Sigmoid colon (tissue), 7 donors: ENCODE measurements around the gene GJC1. TPM values are rescaled to one million over a fixed set of nuclear protein-coding genes. Genes with fewer than 3 reads are reported as not detected.

Experiments
- DNase-seq: peaks from one replicate; pipeline ENCODE4 v3.0.0-alpha.2; 2019
- H3K27ac ChIP-seq, 4 donors: fragments of 200-600 bp; sonication (generic); one replicate each; pipeline ENCODE4 v1.5.1; 2016 to 2019; ENCODE audit warnings: mild to moderate bottlenecking in 1 of 4
- H3K27me3 ChIP-seq, 3 donors: fragments of 200-600 bp; sonication (generic); one replicate each; pipeline ENCODE4 v1.5.1; 2019; ENCODE audit warnings: mild to moderate bottlenecking in 1 of 3
- H3K36me3 ChIP-seq, 4 donors: fragments of 200-600 bp; sonication (generic); one replicate each; pipeline ENCODE4 v1.5.1; 2016 to 2019
- H3K4me1 ChIP-seq, 4 donors: fragments of 200-600 bp; sonication (generic); one replicate each; pipeline ENCODE4 v1.5.1; 2017 to 2019
- H3K4me3 ChIP-seq, 4 donors: fragments of 200-600 bp; sonication (generic); one replicate each; pipeline ENCODE4 v1.5.1; 2017 to 2019; ENCODE audit warnings: mild to moderate bottlenecking in 2 of 4, moderate library complexity in 1 of 4
- H3K9me3 ChIP-seq, 4 donors: fragments of 200-600 bp in 3 of 4; sonication (generic) in 3 of 4; one replicate each; pipeline versions ENCODE4 v1.5.1 to v1.6.1; 2013 to 2019
- CTCF ChIP-seq, 4 experiments: fragments of 450-650 bp in 3 of 4; fragments of 200-600 bp in 1 of 4; IDR thresholded peaks; one replicate each; pipeline ENCODE4 v1.5.1; 2016 to 2019; ENCODE audit warnings: antibody characterized with exemption in 4 of 4, mild to moderate bottlenecking in 3 of 4, moderate library complexity in 2 of 4
- EP300 ChIP-seq, 4 donors: sonication (generic); formaldehyde crosslinking; IDR thresholded peaks; one replicate each; pipeline ENCODE4 v1.6.1; 2017; ENCODE audit warnings: antibody characterized with exemption in 4 of 4
- POLR2A ChIP-seq, 2 donors: fragments of 450-650 bp; IDR thresholded peaks; one replicate each; pipeline ENCODE4 v1.6.1; 2016; ENCODE audit warnings: antibody characterized with exemption in 2 of 2, mild to moderate bottlenecking in 2 of 2, moderate library complexity in 2 of 2
- POLR2AphosphoS5 ChIP-seq, 4 donors: sonication (generic); formaldehyde crosslinking; IDR thresholded peaks; one replicate each; pipeline ENCODE4 v1.6.1; 2017; ENCODE audit warnings: antibody characterized with exemption in 4 of 4
- WGBS, 2 donors: extraction: QIAGEN DNeasy Blood & Tissue Kit; methylation state at CpG; one replicate each; pipeline ENCODE4 v1.1.7; 2013; 5-methylcytosine and 5-hydroxymethylcytosine counted together
- intact Hi-C: fragments of 100-400 bp; cut with DNase I; formaldehyde crosslinking; loops from one replicate; pipeline ENCODE4 v1.15.1; 2023
- polyA plus RNA-seq, 3 donors: library from polyadenylated mRNA; stranded (reverse); fragments of 200-250 nt; gene quantifications; one replicate each; pipeline ENCODE4 v1.2.3, GENCODE V29; 2013
- total RNA-seq, 4 donors: library from RNA; depleted of rRNA; stranded (reverse); fragments of >200 nt; gene quantifications; one replicate each; pipeline ENCODE4 v1.1.0, GENCODE V29; 2016
- donor health status: healthy with polysubstance abuse.
- donor health status: Bipolar disorder and iron deficiency.
- donor health status: healthy.

Gene GJC1
- total and polyA plus RNA-seq, 7 donors = 0.23 to 134 (median 68.0) TPM

GRCh38 chr17:44840936-44841335 is 10.8 kb upstream of the GJC1 start:
- intact Hi-C loops = no loop called here

DNA sequence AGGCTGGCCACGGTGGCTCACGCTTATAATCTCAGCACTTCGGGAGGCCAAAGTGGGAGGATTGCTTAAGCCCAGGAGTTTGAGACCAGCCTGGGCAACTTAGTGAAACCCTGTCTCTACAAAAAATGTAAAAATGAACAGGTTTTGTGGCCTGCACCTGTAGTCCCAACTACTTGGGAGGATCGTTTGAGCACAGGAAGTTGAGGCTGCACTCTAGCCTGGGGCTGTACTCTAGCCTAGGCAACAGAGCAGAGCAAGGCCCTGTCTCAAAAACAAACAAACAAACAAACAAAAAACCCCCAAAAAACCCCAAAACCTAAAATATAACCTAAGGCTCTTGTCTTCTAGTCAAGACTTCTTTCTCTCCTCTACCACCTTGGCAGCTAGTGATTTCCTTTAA is 10.2 kb upstream of the GJC1 start:
- Histone ChIP-seq H3K27ac (no peak overlapping the region), H3K27me3 (no peaks in the 10 kb centered on the region), H3K36me3 (no peaks in the 10 kb centered on the region), H3K4me1 (peaks cover 0 to 31% (median 26%) of the 10 kb centered on the region in 4 donors), H3K4me3 (no peak overlapping the region), H3K9me3 (no peaks in the 10 kb centered on the region)
- intact Hi-C loops = no loop called here
- whole genome bisulfite sequencing, 2 donors = 76 to 82% methylated on average over 4 of the region's 4 CpGs
- no peak for DNase-seq
- TF ChIP-seq POLR2AphosphoS5 (IDR thresholded peaks at IDR 0.05) (no peak), CTCF (IDR thresholded peaks at IDR 0.05) (no peak), EP300 (IDR thresholded peaks at IDR 0.05) (no peak), POLR2A (IDR thresholded peaks at IDR 0.05) (no peak)

More at GRCh38 chr17:44840936-44841335, 10.8 kb upstream of the GJC1 start:
- 61 to 82% methylated on average over 3 of the region's 3 CpGs for WGBS, 2 donors
- H3K4me1 ChIP-seq = peaks cover 0 to 31% (median 26%) of the 10 kb centered on the region in 4 donors
- H3K27ac ChIP-seq = no peak overlapping the region
- no peaks in the 10 kb centered on the region for H3K27me3 ChIP-seq
- TF ChIP-seq CTCF (IDR thresholded peaks at IDR 0.05) (no peak), EP300 (IDR thresholded peaks at IDR 0.05) (no peak), POLR2AphosphoS5 (IDR thresholded peaks at IDR 0.05) (no peak)
- no peak for DNase-seq
- no peaks in the 10 kb centered on the region for H3K9me3 ChIP-seq
- H3K36me3 ChIP-seq = no peaks in the 10 kb centered on the region
- H3K4me3 ChIP-seq = no peak overlapping the region

DNA sequence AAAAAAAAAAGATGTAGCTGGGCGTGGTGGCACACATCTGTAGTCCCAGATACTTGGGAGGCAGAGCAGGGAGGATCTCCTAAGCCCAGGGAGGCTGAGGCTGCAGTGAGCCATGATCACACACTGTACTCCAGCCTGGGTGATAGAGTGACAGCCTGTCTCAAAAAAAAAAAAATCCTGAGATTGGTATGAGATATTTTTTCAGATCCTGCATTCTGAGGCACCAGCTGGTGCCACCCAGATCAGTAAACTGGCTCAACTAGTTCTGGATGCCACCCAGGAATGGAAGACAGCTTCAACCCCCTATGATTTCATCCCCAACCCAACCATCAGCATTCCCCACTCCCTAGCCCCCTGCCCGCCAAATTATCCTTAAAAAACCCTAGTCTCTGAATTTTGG is 7.1 kb upstream of the GJC1 start:
- Histone ChIP-seq H3K4me3 (no peak overlapping the region), H3K4me1 (peaks cover 0 to 6% (median 2%) of the 10 kb centered on the region in 4 donors), H3K36me3 (no peaks in the 10 kb centered on the region), H3K27me3 (no peaks in the 10 kb centered on the region), H3K27ac (no peak overlapping the region), H3K9me3 (no peaks in the 10 kb centered on the region)
- TF ChIP-seq CTCF (IDR thresholded peaks at IDR 0.05) (no peak), EP300 (IDR thresholded peaks at IDR 0.05) (no peak), POLR2A (IDR thresholded peaks at IDR 0.05) (no peak), POLR2AphosphoS5 (IDR thresholded peaks at IDR 0.05) (no peak)
- WGBS, 2 donors = 55 to 68% methylated on average over 2 of the region's 2 CpGs
- no peak for DNase-seq
- intact Hi-C loops = no loop called here

DNA sequence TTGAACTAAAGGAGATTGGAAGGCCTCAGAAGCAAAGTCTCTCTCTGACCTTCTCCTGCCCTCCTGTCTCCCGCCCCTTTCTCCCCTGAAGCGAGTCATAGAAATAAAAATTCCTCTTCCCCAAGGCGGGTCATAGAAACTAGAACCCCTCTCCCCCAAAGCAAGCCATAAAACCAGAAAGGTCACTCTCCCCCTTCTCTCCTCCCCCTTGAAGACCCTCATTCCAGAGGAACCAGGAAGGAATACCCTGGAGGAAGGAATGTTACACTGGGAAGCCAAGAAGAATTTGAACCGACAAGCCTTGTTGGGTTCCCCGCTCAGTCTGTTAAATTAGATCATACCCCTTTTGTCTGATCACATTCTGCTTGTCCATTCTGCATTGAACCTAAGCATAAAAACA is 2.7 kb upstream of the GJC1 start:
- H3K27me3 ChIP-seq = peaks cover 0 to 8% (median 3%) of the 10 kb centered on the region in 3 donors
- no peaks in the 10 kb centered on the region for H3K9me3 ChIP-seq
- H3K27ac ChIP-seq = no peak overlapping the region
- H3K36me3 ChIP-seq = no peaks in the 10 kb centered on the region
- H3K4me3 ChIP-seq = no peak overlapping the region
- H3K4me1 ChIP-seq = peaks cover 0 to 8% (median 3%) of the 10 kb centered on the region in 4 donors
- TF ChIP-seq CTCF (IDR thresholded peaks at IDR 0.05) = no peak
- WGBS, 2 donors = 60 to 73% methylated on average over 5 of the region's 5 CpGs
- intact Hi-C loops = no loop called here
- no peak for DNase-seq

DNA sequence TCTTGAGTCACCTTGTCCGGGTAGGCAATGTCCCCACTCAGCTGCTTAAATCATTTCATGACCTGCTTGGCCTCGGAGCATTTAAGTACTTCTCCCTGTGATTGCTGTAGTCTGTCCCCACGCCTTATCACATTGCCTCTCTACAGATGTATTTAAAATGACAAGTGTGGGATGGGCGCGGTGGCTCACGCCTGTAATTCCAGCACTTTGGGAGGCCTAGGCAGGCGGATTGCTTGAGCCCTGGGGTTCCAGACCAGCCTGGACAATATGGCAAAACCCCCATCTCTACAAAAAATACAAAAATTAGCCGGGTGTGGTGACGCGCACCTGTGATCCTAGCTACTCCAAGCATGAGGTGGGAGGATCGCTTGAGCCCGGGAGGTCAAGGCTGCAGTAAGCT is 1.3 kb upstream of the GJC1 start:
- H3K9me3 ChIP-seq = no peaks in the 10 kb centered on the region
- peaks cover 0 to 8% (median 6%) of the 10 kb centered on the region in 4 donors for H3K4me1 ChIP-seq
- H3K27me3 ChIP-seq = peaks cover 0 to 8% (median 3%) of the 10 kb centered on the region in 3 donors
- peak overlapping the region in 3 of 4 donors; percentile 94 to 99 (median 98) for H3K27ac ChIP-seq
- 55 to 75% methylated on average over 12 of the region's 12 CpGs for WGBS, 2 donors
- TF ChIP-seq POLR2AphosphoS5 (IDR thresholded peaks at IDR 0.05) = no peak
- TF ChIP-seq POLR2A (IDR thresholded peaks at IDR 0.05) = no peak
- no peak for TF ChIP-seq CTCF (IDR thresholded peaks at IDR 0.05)
- no peak for TF ChIP-seq EP300 (IDR thresholded peaks at IDR 0.05)
- no peaks in the 10 kb centered on the region for H3K36me3 ChIP-seq
- no peak for DNase-seq
- intact Hi-C loops = loop anchor here (2.0 kb wide), 1 partner anchor 31 kb away; no protein-coding TSS in a partner anchor
- H3K4me3 ChIP-seq = no peak overlapping the region
